Cardiac muscle cell (in vitro differentiated cells and primary cell): ENCODE results near the gene DTD1. TPM values are rescaled to one million over a fixed set of nuclear protein-coding genes. Genes with fewer than 3 reads are reported as not detected.

Experiments
- DNase-seq, 2 donors: peaks; one replicate each; pipeline versions ENCODE4 v3.0.0 to v3.0.0-alpha.2; 2010 to 2017; ENCODE audit warnings: low read depth in 1 of 2, low spot score in 1 of 2
- H3K27ac ChIP-seq: fragments of 200-600 bp; sonication (generic); 2 replicates; pipeline ENCODE4 v1.5.1; 2016
- H3K27me3 ChIP-seq: fragments of 200-600 bp; sonication (generic); 2 replicates; pipeline ENCODE4 v1.6.0; 2016; ENCODE audit warnings: control low read depth
- H3K36me3 ChIP-seq: fragments of 200-600 bp; sonication (generic); 2 replicates; pipeline ENCODE4 v1.5.1; 2016; ENCODE audit warnings: control low read depth
- H3K4me1 ChIP-seq: fragments of 200-600 bp; sonication (generic); 2 replicates; pipeline ENCODE4 v1.8.1; 2017; ENCODE audit warnings: low read depth, mild to moderate bottlenecking, mixed run types
- H3K4me3 ChIP-seq: fragments of 200-600 bp; sonication (generic); 2 replicates; pipeline ENCODE4 v1.5.1; 2016; ENCODE audit warnings: mild to moderate bottlenecking
- H3K9me3 ChIP-seq: fragments of 200-600 bp; sonication (generic); 2 replicates; pipeline ENCODE4 v1.5.1; 2017; ENCODE audit warnings: low read depth, mild to moderate bottlenecking, control low read depth
- polyA plus RNA-seq: library from polyadenylated mRNA; unstranded; fragments of >200 nt; fragmentation: Nextera tagmentation; extraction: Ambion mirVana; gene quantifications from 2 replicates; pipeline ENCODE4 v1.2.1, GENCODE V29; 2016
- total RNA-seq: library from RNA; depleted of rRNA; stranded (reverse); fragments of >200 nt; gene quantifications from 2 replicates; pipeline ENCODE4 v1.2.3, GENCODE V29; 2016
- TF ChIP-seq, protein P1 (sequence below): IDR thresholded peaks from 2 replicates; pipeline ENCODE4 v1.5.1; 2012; ENCODE audit warnings: low read depth, mild to moderate bottlenecking, low read length

DTD1 gene
- total and polyA plus RNA-seq, 2 experiments from 2014 or later, result 62.8 to 71.6 TPM

- Histone ChIP-seq H3K4me3 (no peak overlapping the region), H3K27me3 (no peaks in the 10 kb centered on the region), H3K4me1 (peaks cover 7% of the 10 kb centered on the region), H3K36me3 (no peaks in the 10 kb centered on the region), H3K27ac (no peak overlapping the region), H3K9me3 (no peaks in the 10 kb centered on the region)
- TF ChIP-seq, protein P1, sequence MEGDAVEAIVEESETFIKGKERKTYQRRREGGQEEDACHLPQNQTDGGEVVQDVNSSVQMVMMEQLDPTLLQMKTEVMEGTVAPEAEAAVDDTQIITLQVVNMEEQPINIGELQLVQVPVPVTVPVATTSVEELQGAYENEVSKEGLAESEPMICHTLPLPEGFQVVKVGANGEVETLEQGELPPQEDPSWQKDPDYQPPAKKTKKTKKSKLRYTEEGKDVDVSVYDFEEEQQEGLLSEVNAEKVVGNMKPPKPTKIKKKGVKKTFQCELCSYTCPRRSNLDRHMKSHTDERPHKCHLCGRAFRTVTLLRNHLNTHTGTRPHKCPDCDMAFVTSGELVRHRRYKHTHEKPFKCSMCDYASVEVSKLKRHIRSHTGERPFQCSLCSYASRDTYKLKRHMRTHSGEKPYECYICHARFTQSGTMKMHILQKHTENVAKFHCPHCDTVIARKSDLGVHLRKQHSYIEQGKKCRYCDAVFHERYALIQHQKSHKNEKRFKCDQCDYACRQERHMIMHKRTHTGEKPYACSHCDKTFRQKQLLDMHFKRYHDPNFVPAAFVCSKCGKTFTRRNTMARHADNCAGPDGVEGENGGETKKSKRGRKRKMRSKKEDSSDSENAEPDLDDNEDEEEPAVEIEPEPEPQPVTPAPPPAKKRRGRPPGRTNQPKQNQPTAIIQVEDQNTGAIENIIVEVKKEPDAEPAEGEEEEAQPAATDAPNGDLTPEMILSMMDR, result no peak
- DNase-seq, result no peak
These were observed 74.6 kb downstream of the DTD1 start for GRCh38 chr20:18662279-18663040.

DNA sequence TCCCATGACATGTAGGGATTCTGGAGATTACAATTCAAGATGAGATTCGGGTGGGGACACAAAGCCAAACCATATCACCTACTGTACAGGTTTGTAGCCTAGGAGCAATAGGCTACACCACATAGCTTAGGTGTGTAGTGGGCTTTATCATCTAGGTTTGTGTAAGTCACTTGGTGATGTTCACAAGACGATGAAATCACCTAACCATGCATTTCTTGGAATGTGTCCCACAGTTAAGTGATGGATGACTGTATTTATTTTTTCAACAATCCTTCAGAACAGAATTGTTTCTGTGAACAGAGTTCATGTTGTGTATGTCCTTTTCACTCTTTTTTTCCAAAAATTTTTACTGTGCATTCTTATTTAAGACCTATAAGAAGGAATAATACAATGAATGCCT, 76.1 kb downstream of the DTD1 start:
- no peaks in the 10 kb centered on the region for H3K9me3 ChIP-seq
- H3K27me3 ChIP-seq, result no peaks in the 10 kb centered on the region
- TF ChIP-seq, protein P1, result no peak
- no peaks in the 10 kb centered on the region for H3K36me3 ChIP-seq
- no peak overlapping the region for H3K27ac ChIP-seq
- H3K4me1 ChIP-seq, result peaks cover 7% of the 10 kb centered on the region
- no peak overlapping the region for H3K4me3 ChIP-seq
- DNase-seq, result no peak

DNA sequence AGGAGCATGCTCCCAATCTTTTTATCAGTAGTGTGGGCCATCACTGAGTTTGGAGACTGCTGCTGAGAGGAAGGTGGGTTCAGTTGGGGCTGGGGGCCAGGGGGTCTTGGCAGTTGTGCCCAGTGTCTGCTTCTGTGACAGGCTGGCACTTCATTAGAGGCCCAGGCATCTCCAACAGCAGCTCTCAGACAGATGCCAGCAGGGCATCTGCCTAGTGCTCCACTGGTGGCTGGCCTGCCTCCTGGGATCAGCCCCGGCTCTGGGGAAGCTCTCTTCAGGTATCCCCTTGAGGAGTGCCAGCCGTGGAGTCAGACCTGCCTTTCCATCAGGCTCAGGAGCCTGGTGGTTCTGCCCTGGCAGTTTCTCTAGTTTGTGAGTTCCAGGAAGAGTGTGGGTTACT, 77.3 kb downstream of the DTD1 start:
- H3K36me3 ChIP-seq, result no peaks in the 10 kb centered on the region
- H3K4me3 ChIP-seq, result no peak overlapping the region
- TF ChIP-seq, protein P1, result no peak
- H3K4me1 ChIP-seq, result peaks cover 19% of the 10 kb centered on the region
- H3K27me3 ChIP-seq, result no peaks in the 10 kb centered on the region
- H3K27ac ChIP-seq, result no peak overlapping the region
- H3K9me3 ChIP-seq, result no peaks in the 10 kb centered on the region
- no peak for DNase-seq

DNA sequence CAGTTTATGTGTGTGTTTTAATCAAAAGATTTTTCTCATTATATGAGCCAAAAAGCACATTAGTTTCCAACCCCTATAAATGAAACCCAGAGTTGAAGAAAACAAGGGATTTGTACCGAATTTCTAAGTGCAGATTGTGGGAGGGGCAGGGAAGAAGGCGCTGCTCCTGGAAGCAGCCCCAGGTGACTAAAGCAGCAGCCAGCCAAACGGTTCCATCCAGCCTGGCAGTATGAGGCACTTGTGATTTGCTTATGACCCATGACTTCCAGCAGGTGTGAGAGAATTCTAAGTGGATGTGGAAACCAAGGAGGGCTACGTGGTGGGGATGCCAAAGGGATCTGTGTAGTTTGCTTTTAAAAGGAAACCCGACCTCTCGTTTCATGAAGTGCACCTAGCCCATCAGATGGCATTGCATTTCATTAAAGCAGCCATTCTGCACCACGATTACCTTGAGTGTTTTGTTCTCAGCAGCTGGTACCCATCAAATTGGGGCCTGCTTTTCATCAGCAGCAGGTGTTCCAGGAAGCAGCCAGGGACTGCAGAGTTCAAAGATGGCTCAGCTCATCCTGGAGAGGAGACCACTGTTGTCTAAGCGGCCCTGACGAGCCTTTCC, 79.1 kb downstream of the DTD1 start:
- H3K9me3 ChIP-seq, result no peaks in the 10 kb centered on the region
- H3K36me3 ChIP-seq, result no peaks in the 10 kb centered on the region
- no peak overlapping the region for H3K4me3 ChIP-seq
- no peaks in the 10 kb centered on the region for H3K27me3 ChIP-seq
- TF ChIP-seq, protein P1, result no peak
- peaks cover 22% of the 10 kb centered on the region for H3K4me1 ChIP-seq
- peak in 1 of 2 donors; percentile 34 for DNase-seq
- H3K27ac ChIP-seq, result no peak overlapping the region

- Histone ChIP-seq H3K4me1 (peaks cover 22% of the 10 kb centered on the region), H3K36me3 (no peaks in the 10 kb centered on the region), H3K27ac (peak overlapping the region; percentile 83), H3K27me3 (no peaks in the 10 kb centered on the region), H3K9me3 (no peaks in the 10 kb centered on the region), H3K4me3 (no peak overlapping the region)
- TF ChIP-seq, protein P1, result no peak
- peak; percentile 37 to 70 for DNase-seq
These were observed 81.6 kb downstream of the DTD1 start for GRCh38 chr20:18669241-18670019.
